H9 (cell line): ENCODE data around the gene CSNK1A1. TPM values are rescaled to one million over a fixed set of nuclear protein-coding genes. Genes with fewer than 3 reads are reported as not detected.

Experiments
- DNase-seq: peaks from one replicate; pipeline ENCODE4 v3.0.0-alpha.2; 2017
- H2AFZ ChIP-seq: one replicate; pipeline ENCODE4 v1.6.1; 2013; ENCODE audit warnings: mild to moderate bottlenecking, low read length, control low read depth, moderate library complexity
- H2AK5ac ChIP-seq: 2 replicates; pipeline ENCODE4 v1.6.1; 2013; ENCODE audit warnings: low read length, control low read depth, mixed read lengths; ENCODE audit not compliant: insufficient read length
- H2BK120ac ChIP-seq: one replicate; pipeline ENCODE4 v1.6.1; 2013; ENCODE audit warnings: low read depth, mild to moderate bottlenecking, low read length, control low read depth, inconsistent platforms; ENCODE audit not compliant: poor library complexity, severe bottlenecking
- H2BK12ac ChIP-seq: 2 replicates; pipeline ENCODE4 v1.6.1; 2013; ENCODE audit warnings: low read length, control low read depth, mixed read lengths, low read depth; ENCODE audit not compliant: insufficient read length
- H2BK15ac ChIP-seq: 2 replicates; pipeline ENCODE4 v1.6.1; 2013; ENCODE audit warnings: low read depth, low read length, control low read depth
- H2BK20ac ChIP-seq: one replicate; pipeline ENCODE4 v1.6.1; 2013; ENCODE audit warnings: low read depth, mild to moderate bottlenecking, low read length, control low read depth, inconsistent platforms; ENCODE audit not compliant: poor library complexity, severe bottlenecking
- H2BK5ac ChIP-seq: 2 replicates; pipeline ENCODE4 v1.6.1; 2013; ENCODE audit warnings: low read length, control low read depth, mixed read lengths; ENCODE audit not compliant: insufficient read length
- H3K14ac ChIP-seq: 2 replicates; pipeline ENCODE4 v1.6.1; 2013; ENCODE audit warnings: low read length, control low read depth; ENCODE audit not compliant: insufficient read depth
- H3K18ac ChIP-seq: 2 replicates; pipeline ENCODE4 v1.6.1; 2013; ENCODE audit warnings: low read depth, mild to moderate bottlenecking, mixed read lengths, low read length, control low read depth; ENCODE audit not compliant: insufficient read length
- H3K23ac ChIP-seq: 2 replicates; pipeline ENCODE4 v1.6.1; 2013; ENCODE audit warnings: low read length, control low read depth, mixed read lengths, low read depth; ENCODE audit not compliant: insufficient read length
- H3K23me2 ChIP-seq: 2 replicates; pipeline ENCODE4 v1.6.1; 2013; ENCODE audit warnings: low read depth, mild to moderate bottlenecking, mixed read lengths, low read length, control low read depth; ENCODE audit not compliant: insufficient read length, poor library complexity, severe bottlenecking
- H3K27ac ChIP-seq: 2 replicates; pipeline ENCODE4 v1.5.1; 2013; ENCODE audit warnings: low read length, control low read depth, mixed read lengths, low read depth; ENCODE audit not compliant: insufficient read length
- H3K27me3 ChIP-seq: 2 replicates; pipeline ENCODE4 v1.6.1; 2013; ENCODE audit warnings: low read length, control low read depth, inconsistent platforms; ENCODE audit not compliant: insufficient read depth
- H3K4ac ChIP-seq: 2 replicates; pipeline ENCODE4 v1.6.1; 2013; ENCODE audit warnings: low read depth, mild to moderate bottlenecking, control low read depth, inconsistent platforms, low read length, moderate library complexity
- H3K4me1 ChIP-seq: 2 replicates; pipeline ENCODE4 v1.6.1; 2013; ENCODE audit warnings: low read length, control low read depth, inconsistent platforms; ENCODE audit not compliant: insufficient read depth
- H3K4me2 ChIP-seq: 2 replicates; pipeline ENCODE4 v1.6.1; 2013; ENCODE audit warnings: low read length, control low read depth, mixed read lengths; ENCODE audit not compliant: insufficient read length, insufficient read depth
- H3K56ac ChIP-seq: 2 replicates; pipeline ENCODE4 v1.6.1; 2013; ENCODE audit warnings: low read depth, mild to moderate bottlenecking, mixed read lengths, low read length, control low read depth; ENCODE audit not compliant: insufficient read length
- H3K79me1 ChIP-seq: 2 replicates; pipeline ENCODE4 v1.6.1; 2013; ENCODE audit warnings: low read depth, mild to moderate bottlenecking, moderate library complexity, low read length, control low read depth, inconsistent platforms; ENCODE audit not compliant: insufficient read depth, poor library complexity, severe bottlenecking
- H3K79me2 ChIP-seq: 2 replicates; pipeline ENCODE4 v1.6.1; 2013; ENCODE audit warnings: low read length, control low read depth, inconsistent platforms; ENCODE audit not compliant: insufficient read depth
- H3K9ac ChIP-seq: 2 replicates; pipeline ENCODE4 v1.6.1; 2013; ENCODE audit warnings: low read length, control low read depth, mixed read lengths; ENCODE audit not compliant: insufficient read length; ENCODE audit errors: extremely low read depth
- H3K9me3 ChIP-seq: one replicate; pipeline ENCODE4 v1.6.1; 2013; ENCODE audit warnings: low read depth, low read length, inconsistent platforms; ENCODE audit not compliant: control insufficient read depth
- H3T11ph ChIP-seq: one replicate; pipeline ENCODE4 v1.6.1; 2013; ENCODE audit warnings: mild to moderate bottlenecking, low read length, control low read depth, inconsistent platforms
- H4K20me1 ChIP-seq: one replicate; pipeline ENCODE4 v1.6.1; 2013; ENCODE audit not compliant: control insufficient read depth, insufficient read length, insufficient read depth
- H4K5ac ChIP-seq: 2 replicates; pipeline ENCODE4 v1.6.1; 2013; ENCODE audit warnings: low read depth, mild to moderate bottlenecking, mixed read lengths, low read length, control low read depth; ENCODE audit not compliant: insufficient read length
- H4K8ac ChIP-seq: replicated peaks from 2 replicates; pipeline ENCODE4 v1.6.1; 2013; ENCODE audit warnings: low read length, control low read depth, mixed read lengths, low read depth; ENCODE audit not compliant: insufficient read length
- H4K91ac ChIP-seq: 2 replicates; pipeline ENCODE4 v1.6.1; 2013; ENCODE audit warnings: low read depth, mild to moderate bottlenecking, moderate library complexity, mixed read lengths, low read length, control low read depth; ENCODE audit not compliant: insufficient read length
- H3K27ac Mint-ChIP-seq, 3 experiments: 2 replicates in 2 of 3; 3 replicates in 1 of 3; pipeline ENCODE4 v1.8.0; 2020 to 2021; ENCODE audit warnings: mixed read lengths in 3 of 3, mild to moderate bottlenecking in 1 of 3, moderate library complexity in 1 of 3
- H3K27me3 Mint-ChIP-seq: 2 replicates; pipeline ENCODE4 v1.8.0; 2021; ENCODE audit warnings: low read depth, mild to moderate bottlenecking, moderate library complexity, mixed read lengths
- H3K36me3 Mint-ChIP-seq, 3 experiments: 2 replicates in 2 of 3; 3 replicates in 1 of 3; pipeline ENCODE4 v1.8.0; 2020 to 2021; ENCODE audit warnings: low read depth in 3 of 3, mixed read lengths in 3 of 3; ENCODE audit not compliant: insufficient read depth in 1 of 3
- H3K4me1 Mint-ChIP-seq, 2 experiments: 2 replicates each; pipeline ENCODE4 v1.8.0; 2020; ENCODE audit warnings: mixed read lengths in 2 of 2
- H3K4me3 Mint-ChIP-seq, 2 experiments: 2 replicates in 1 of 2; 3 replicates in 1 of 2; pipeline ENCODE4 v1.8.0; 2020 to 2021; ENCODE audit warnings: mild to moderate bottlenecking in 2 of 2, mixed read lengths in 2 of 2, moderate library complexity in 1 of 2
- H3K9me3 Mint-ChIP-seq, 2 experiments: 2 replicates in 1 of 2; 3 replicates in 1 of 2; pipeline ENCODE4 v1.8.0; 2020; ENCODE audit warnings: mild to moderate bottlenecking in 2 of 2, mixed read lengths in 2 of 2, moderate library complexity in 1 of 2
- WGBS: extraction: QIAGEN DNeasy Blood & Tissue Kit; methylation state at CpG from one replicate; pipeline ENCODE4 v1.1.7; 2013; ENCODE audit warnings: missing lambda C conversion rate, low lambda C conversion rate, mixed read lengths; ENCODE audit not compliant: insufficient read length; ENCODE audit errors: extremely low coverage; 5-methylcytosine and 5-hydroxymethylcytosine counted together
- total RNA-seq: library from RNA; stranded (reverse); gene quantifications from 2 replicates; pipeline ENCODE4 v1.2.1, GENCODE V29; 2021
- TF ChIP-seq, protein P1 (sequence below): fragments of 200-600 bp; sonication (generic); conservative IDR thresholded peaks from 3 replicates; pipeline ENCODE4 v1.8.0; 2021; ENCODE audit warnings: antibody characterized with exemption, mild to moderate bottlenecking

Gene CSNK1A1
- total RNA-seq, 1 experiment from 2014 or later, result 310 TPM

DNA sequence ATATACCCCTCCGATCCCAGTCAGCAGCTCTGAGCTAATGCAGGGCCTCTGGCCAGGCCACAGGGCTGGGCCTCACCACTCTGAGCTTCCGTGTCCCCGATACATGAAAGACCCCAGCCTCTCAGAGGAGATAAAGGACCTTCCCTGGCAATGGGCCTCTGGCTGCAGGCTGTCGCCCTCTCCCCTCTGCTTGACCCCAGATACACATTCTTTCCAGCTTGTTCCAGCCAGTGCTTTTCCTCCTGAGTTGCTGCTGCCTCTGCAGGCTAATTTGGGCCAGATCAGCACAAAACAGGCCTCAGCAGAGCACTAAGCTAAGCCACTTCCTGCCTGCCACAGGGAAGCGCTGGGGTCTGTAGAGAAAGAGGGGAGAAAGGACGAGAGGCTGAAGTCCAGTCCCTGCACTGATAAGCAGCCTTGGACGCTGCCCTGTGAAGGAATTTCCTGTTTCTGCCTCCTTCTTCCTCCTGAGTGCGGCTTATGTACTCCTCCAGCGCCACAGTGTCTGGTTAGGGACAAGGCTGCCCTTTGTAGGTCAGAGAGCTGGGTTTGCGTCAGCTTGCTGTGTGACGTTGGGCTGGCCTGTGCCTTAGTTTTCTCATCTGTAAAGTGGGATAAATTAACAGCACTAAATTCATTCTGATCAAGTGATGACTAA lies 99.1 kb downstream of the CSNK1A1 start:
- Histone ChIP-seq H4K5ac (peak overlapping the region; percentile 23), H3K4me1 (no peaks in the 10 kb centered on the region; the same call in 1 of the 2 replicates), H2BK12ac (no peak overlapping the region), H3K9me3 (no peaks in the 10 kb centered on the region), H3K79me2 (no peaks in the 10 kb centered on the region), H3K27ac (no peak overlapping the region), H3K4ac (no peak overlapping the region), H3K14ac (peak overlapping the region; percentile 14; the same call in 1 of the 2 replicates), H4K8ac (no peak overlapping the region), H4K91ac (no peak overlapping the region), H3K18ac (no peak overlapping the region), H2AFZ (no peak overlapping the region), H3K23me2 (no peaks in the 10 kb centered on the region), H2BK15ac (no peak overlapping the region), H2AK5ac (no peak overlapping the region), H2BK120ac (no peak overlapping the region), H2BK5ac (no peak overlapping the region), H3K9ac (no peak overlapping the region), H3K27me3 (no peaks in the 10 kb centered on the region), H3K79me1 (no peaks in the 10 kb centered on the region), H4K20me1 (no peaks in the 10 kb centered on the region), H3K4me2 (no peak overlapping the region), H3K23ac (no peak overlapping the region), H3T11ph (no peak overlapping the region), H3K56ac (no peak overlapping the region), H2BK20ac (no peak overlapping the region)
- WGBS, result no CpG with 5 or more reads among the region's 11 CpGs
- no peaks in the 10 kb centered on the region for H3K36me3 Mint-ChIP-seq
- no peak overlapping the region; a peak in 1 of 5 replicates for H3K4me3 Mint-ChIP-seq
- no peaks in the 10 kb centered on the region for H3K27me3 Mint-ChIP-seq
- H3K4me1 Mint-ChIP-seq, result peaks cover 27 to 28% of the 10 kb centered on the region in 2 experiments
- TF ChIP-seq, protein P1, sequence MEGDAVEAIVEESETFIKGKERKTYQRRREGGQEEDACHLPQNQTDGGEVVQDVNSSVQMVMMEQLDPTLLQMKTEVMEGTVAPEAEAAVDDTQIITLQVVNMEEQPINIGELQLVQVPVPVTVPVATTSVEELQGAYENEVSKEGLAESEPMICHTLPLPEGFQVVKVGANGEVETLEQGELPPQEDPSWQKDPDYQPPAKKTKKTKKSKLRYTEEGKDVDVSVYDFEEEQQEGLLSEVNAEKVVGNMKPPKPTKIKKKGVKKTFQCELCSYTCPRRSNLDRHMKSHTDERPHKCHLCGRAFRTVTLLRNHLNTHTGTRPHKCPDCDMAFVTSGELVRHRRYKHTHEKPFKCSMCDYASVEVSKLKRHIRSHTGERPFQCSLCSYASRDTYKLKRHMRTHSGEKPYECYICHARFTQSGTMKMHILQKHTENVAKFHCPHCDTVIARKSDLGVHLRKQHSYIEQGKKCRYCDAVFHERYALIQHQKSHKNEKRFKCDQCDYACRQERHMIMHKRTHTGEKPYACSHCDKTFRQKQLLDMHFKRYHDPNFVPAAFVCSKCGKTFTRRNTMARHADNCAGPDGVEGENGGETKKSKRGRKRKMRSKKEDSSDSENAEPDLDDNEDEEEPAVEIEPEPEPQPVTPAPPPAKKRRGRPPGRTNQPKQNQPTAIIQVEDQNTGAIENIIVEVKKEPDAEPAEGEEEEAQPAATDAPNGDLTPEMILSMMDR, result peak; percentile 16; the same call in 1 of the 3 replicates
- peak; percentile 74 for DNase-seq
- no peaks in the 10 kb centered on the region for H3K9me3 Mint-ChIP-seq
- peak overlapping the region; percentile 88 to 95 (median 92); a peak in 6 of 7 replicates for H3K27ac Mint-ChIP-seq
